OCI-LY1 (cell line): ENCODE data around the gene PAK5.

Experiments
- CTCF ChIP-seq: fragments of 200-600 bp; sonication (generic), shearing (Covaris generic); IDR thresholded peaks from 2 replicates; pipeline ENCODE4 v1.5.1; 2017; ENCODE audit warnings: mild to moderate bottlenecking, antibody characterized with exemption, low read length, moderate library complexity, mixed read lengths
- EZH2 ChIP-seq: fragments of 200-600 bp; sonication (generic), shearing (Covaris generic); IDR thresholded peaks from 2 replicates; pipeline ENCODE4 v1.8.0; 2017; ENCODE audit warnings: borderline replicate concordance, mixed run types, mild to moderate bottlenecking, antibody characterized with exemption, low read length, moderate library complexity, mixed read lengths

GRCh38 chr20:9672981-9673380 is 165.9 kb downstream of the PAK5 start:
- TF ChIP-seq CTCF (no peak), EZH2 (no peak)
